Stimulated activated CD8-positive, alpha-beta memory T cell treated with anti-CD3 and anti-CD28 coated beads, Interleukin-12 subunit alpha, Interleukin-12 subunit beta, amount 100 ng/mL, for 1 hour (primary cell): Measurements from ENCODE around the gene ITGB8.

Source experiments
- DNase-seq: peaks from one replicate; pipeline ENCODE4 v3.0.0-alpha.2; 2020; ENCODE audit warnings: low read depth

Gene ITGB8

GRCh38 chr7:20343205-20343604, 12.5 kb downstream of the ITGB8 start:
- DNase-seq, result no peak

- DNase-seq, result no peak
Measured at GRCh38 chr7:20343941-20344340, 13.2 kb downstream of the ITGB8 start.

GRCh38 chr7:20344396-20344795, 13.7 kb downstream of the ITGB8 start:
- DNase-seq, result no peak

- no peak for DNase-seq
Measured at GRCh38 chr7:20346577-20346976, 15.9 kb downstream of the ITGB8 start.

GRCh38 chr7:20347680-20348079, 17.0 kb downstream of the ITGB8 start:
- no peak for DNase-seq

- DNase-seq, result no peak
Measured at GRCh38 chr7:20348125-20348807, 17.6 kb downstream of the ITGB8 start.

GRCh38 chr7:20350518-20350951, 19.8 kb downstream of the ITGB8 start:
- no peak for DNase-seq

GRCh38 chr7:20350996-20351692, 20.4 kb downstream of the ITGB8 start:
- no peak for DNase-seq

- no peak for DNase-seq
Measured at GRCh38 chr7:20351901-20352300, 21.2 kb downstream of the ITGB8 start.

GRCh38 chr7:20352573-20353306, 22.0 kb downstream of the ITGB8 start:
- no peak for DNase-seq

GRCh38 chr7:20354610-20355528, 24.2 kb downstream of the ITGB8 start:
- DNase-seq, result no peak

GRCh38 chr7:20358106-20358505, 27.4 kb downstream of the ITGB8 start:
- no peak for DNase-seq

GRCh38 chr7:20358762-20359282, 28.1 kb downstream of the ITGB8 start:
- no peak for DNase-seq

- DNase-seq, result no peak
Measured at GRCh38 chr7:20359341-20359963, 28.8 kb downstream of the ITGB8 start.

- DNase-seq, result no peak
Measured at GRCh38 chr7:20362574-20363253, 32.0 kb downstream of the ITGB8 start.

- no peak for DNase-seq
Measured at GRCh38 chr7:20364571-20365196, 34.0 kb downstream of the ITGB8 start.

GRCh38 chr7:20365486-20365885, 34.8 kb downstream of the ITGB8 start:
- no peak for DNase-seq

- DNase-seq, result no peak
Measured at GRCh38 chr7:20374399-20374798, 43.7 kb downstream of the ITGB8 start.

- DNase-seq, result no peak
Measured at GRCh38 chr7:20376796-20377195, 46.1 kb downstream of the ITGB8 start.

GRCh38 chr7:20381406-20382034, 50.8 kb downstream of the ITGB8 start:
- DNase-seq, result no peak
